GM21723 (cell line): ENCODE results near the gene FPGS.

Source experiments
- ATAC-seq: cut with Tn5 transposase; IDR thresholded peaks from one replicate; pipeline ENCODE4 v1.9.1; 2021; ENCODE audit warnings: mild to moderate bottlenecking, moderate library complexity; ENCODE audit not compliant: unreplicated experiment

The FPGS gene

GRCh38 chr9:127856094-127856728, 53.5 kb downstream of the FPGS start:
- ATAC-seq, result no peak

- no peak for ATAC-seq
Measured at GRCh38 chr9:127856729-127857116, 54.0 kb downstream of the FPGS start.

GRCh38 chr9:127857278-127857677, 54.6 kb downstream of the FPGS start:
- no peak for ATAC-seq

GRCh38 chr9:127858041-127858512, 55.4 kb downstream of the FPGS start:
- ATAC-seq, result no peak

- no peak for ATAC-seq
Measured at GRCh38 chr9:127860260-127860659, 57.6 kb downstream of the FPGS start.

- no peak for ATAC-seq
Measured at GRCh38 chr9:127860779-127861178, 58.1 kb downstream of the FPGS start.

GRCh38 chr9:127862075-127863011, 59.7 kb downstream of the FPGS start:
- no peak for ATAC-seq

GRCh38 chr9:127863191-127863621, 60.5 kb downstream of the FPGS start:
- no peak for ATAC-seq
